Suprapubic skin (tissue), 4 donors: Measurements from ENCODE around the gene TENT4A.
A peak's percentile ranks its signal among the peaks of the same experiment; 100 is the strongest.

ENCODE experiments used
- CTCF ChIP-seq, 2 donors: fragments of 200-600 bp in 1 of 2; fragments of 450-650 bp in 1 of 2; sonication (generic) in 1 of 2; IDR thresholded peaks; one replicate each; pipeline ENCODE4 v1.5.1; 2016 to 2019; ENCODE audit warnings: antibody characterized with exemption in 2 of 2, mild to moderate bottlenecking in 1 of 2, moderate library complexity in 1 of 2
- EP300 ChIP-seq: sonication (generic); formaldehyde crosslinking; IDR thresholded peaks from one replicate; pipeline ENCODE4 v1.6.1; 2017; ENCODE audit warnings: antibody characterized with exemption
- POLR2A ChIP-seq, 2 donors: fragments of 450-650 bp; IDR thresholded peaks; one replicate each; pipeline ENCODE4 v1.6.1; 2017; ENCODE audit warnings: antibody characterized with exemption in 2 of 2, mild to moderate bottlenecking in 2 of 2, moderate library complexity in 2 of 2
- POLR2AphosphoS5 ChIP-seq, 3 donors: sonication (generic); formaldehyde crosslinking; IDR thresholded peaks; one replicate each; pipeline ENCODE4 v1.6.1; 2017; ENCODE audit warnings: antibody characterized with exemption in 3 of 3

GRCh38 chr5:6712577-6713273, 507 bp upstream of the TENT4A start:
- TF ChIP-seq CTCF (IDR thresholded peaks at IDR 0.05) (no peak), POLR2AphosphoS5 (IDR thresholded peaks at IDR 0.05) (no peak), POLR2A (IDR thresholded peaks at IDR 0.05) (peak in 1 of 2 donors; percentile 39), EP300 (no peak)
